Right lobe of liver (tissue), 4 donors: ENCODE data around the gene HAUS7.

Experiments
- POLR2A ChIP-seq: fragments of 450-650 bp; IDR thresholded peaks from one replicate; pipeline ENCODE4 v1.6.1; 2017; ENCODE audit warnings: antibody characterized with exemption, mild to moderate bottlenecking
- TF ChIP-seq, protein P1 (sequence below), 4 donors: fragments of 200-600 bp in 3 of 4; fragments of 450-650 bp in 1 of 4; IDR thresholded peaks; one replicate each; pipeline versions ENCODE4 v1.5.1 to v1.8.0; 2016 to 2022; ENCODE audit warnings: antibody characterized with exemption in 4 of 4, mild to moderate bottlenecking in 2 of 4
- donor health status: DM: no; HTN: no; CAD: no.
- donor health status: DM: no; HTN: no; CAD: no.
- donor health status: DM: no; HTN: yes; CAD: no.

DNA sequence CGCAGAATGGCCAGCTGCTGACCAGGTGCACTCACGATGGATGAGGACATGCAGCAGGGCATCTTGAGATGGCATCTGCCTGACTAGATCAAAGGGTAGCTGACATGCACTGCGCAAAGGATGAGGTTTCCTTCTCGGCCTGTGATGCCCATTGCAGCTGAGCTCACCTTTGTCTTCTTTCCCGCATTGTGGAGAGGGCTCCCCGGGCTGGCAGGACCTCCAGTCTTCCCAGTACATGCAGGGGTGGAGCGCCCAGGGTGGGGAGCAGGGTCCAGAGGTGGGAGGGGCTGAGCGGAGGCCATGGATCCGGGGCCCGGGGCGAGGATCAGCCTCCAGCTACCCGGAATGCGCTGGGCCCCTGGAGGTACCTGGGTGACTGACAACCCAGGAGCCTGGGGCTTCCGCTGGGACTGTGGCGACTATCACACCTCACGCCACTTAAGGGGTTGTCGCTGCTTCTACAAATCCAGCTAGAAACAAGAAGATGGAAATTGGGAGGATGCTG lies 36.5 kb downstream of the HAUS7 start:
- TF ChIP-seq, protein P1, sequence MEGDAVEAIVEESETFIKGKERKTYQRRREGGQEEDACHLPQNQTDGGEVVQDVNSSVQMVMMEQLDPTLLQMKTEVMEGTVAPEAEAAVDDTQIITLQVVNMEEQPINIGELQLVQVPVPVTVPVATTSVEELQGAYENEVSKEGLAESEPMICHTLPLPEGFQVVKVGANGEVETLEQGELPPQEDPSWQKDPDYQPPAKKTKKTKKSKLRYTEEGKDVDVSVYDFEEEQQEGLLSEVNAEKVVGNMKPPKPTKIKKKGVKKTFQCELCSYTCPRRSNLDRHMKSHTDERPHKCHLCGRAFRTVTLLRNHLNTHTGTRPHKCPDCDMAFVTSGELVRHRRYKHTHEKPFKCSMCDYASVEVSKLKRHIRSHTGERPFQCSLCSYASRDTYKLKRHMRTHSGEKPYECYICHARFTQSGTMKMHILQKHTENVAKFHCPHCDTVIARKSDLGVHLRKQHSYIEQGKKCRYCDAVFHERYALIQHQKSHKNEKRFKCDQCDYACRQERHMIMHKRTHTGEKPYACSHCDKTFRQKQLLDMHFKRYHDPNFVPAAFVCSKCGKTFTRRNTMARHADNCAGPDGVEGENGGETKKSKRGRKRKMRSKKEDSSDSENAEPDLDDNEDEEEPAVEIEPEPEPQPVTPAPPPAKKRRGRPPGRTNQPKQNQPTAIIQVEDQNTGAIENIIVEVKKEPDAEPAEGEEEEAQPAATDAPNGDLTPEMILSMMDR (IDR thresholded peaks at IDR 0.05) = no peak
- TF ChIP-seq POLR2A = no peak
